GM21390 (cell line): ENCODE measurements around the gene STK38L.

Experiments used
- ATAC-seq: cut with Tn5 transposase; IDR thresholded peaks from one replicate; pipeline ENCODE4 v1.9.1; 2021; ENCODE audit not compliant: unreplicated experiment

The STK38L gene

GRCh38 chr12:27344760-27345159 lies 100.7 kb downstream of the STK38L start:
- ATAC-seq, result no peak

GRCh38 chr12:27345376-27345775 lies 101.3 kb downstream of the STK38L start:
- ATAC-seq, result no peak

GRCh38 chr12:27347779-27348178 lies 103.7 kb downstream of the STK38L start:
- no peak for ATAC-seq

- ATAC-seq, result no peak
Measured at GRCh38 chr12:27351476-27351875, 107.4 kb downstream of the STK38L start.

- ATAC-seq, result no peak
Measured at GRCh38 chr12:27355486-27355885, 111.4 kb downstream of the STK38L start.

- ATAC-seq, result no peak
Measured at GRCh38 chr12:27355979-27356378, 111.9 kb downstream of the STK38L start.

- ATAC-seq, result no peak
Measured at GRCh38 chr12:27359578-27360340, 115.7 kb downstream of the STK38L start.

GRCh38 chr12:27361372-27361771 lies 117.3 kb downstream of the STK38L start:
- ATAC-seq, result no peak

GRCh38 chr12:27366621-27367020 lies 122.5 kb downstream of the STK38L start:
- ATAC-seq, result no peak

- no peak for ATAC-seq
Measured at GRCh38 chr12:27367078-27367477, 123.0 kb downstream of the STK38L start.
